H1 (cell line): Measurements from ENCODE around the gene HDAC7. TPM values are rescaled to one million over a fixed set of nuclear protein-coding genes. Genes with fewer than 3 reads are reported as not detected.

Source experiments
- CTCF ChIA-PET: fragments of 300-600 bp; sonication (Branson Sonifier 250); formaldehyde crosslinking; loops from one replicate; lab custom pipeline; 2021; ENCODE audit not compliant: partially characterized antibody; lab: Charles Lee
- POLR2A ChIA-PET: fragments of 300-600 bp; sonication (Branson Sonifier 250); formaldehyde crosslinking; loops from one replicate; lab custom pipeline; 2021; ENCODE audit warnings: inconsistent platforms; ENCODE audit not compliant: partially characterized antibody; lab: Charles Lee
- DNase-seq, 2 experiments: peaks; one replicate each; pipeline versions ENCODE4 v3.0.0 to v3.0.0-alpha.2; 2010 to 2022; ENCODE audit warnings: low spot score in 2 of 2, low read depth in 1 of 2, mixed read lengths in 1 of 2
- FAIRE-seq: peaks from 2 replicates; lab custom pipeline; 2011; peaks lifted over from hg19 to GRCh38; lab: Jason Lieb, UNC
- H2AFZ ChIP-seq: 2 replicates; pipeline ENCODE4 v1.8.1; 2012; ENCODE audit warnings: low read length, inconsistent platforms
- H2AK5ac ChIP-seq: 2 replicates; pipeline ENCODE4 v1.6.1; 2013; ENCODE audit warnings: low read depth, low read length
- H2BK120ac ChIP-seq: replicated peaks from 2 replicates; pipeline ENCODE3; 2013; ENCODE audit warnings: low read depth, low read length, inconsistent platforms
- H2BK12ac ChIP-seq: 2 replicates; pipeline ENCODE4 v1.6.1; 2013; ENCODE audit warnings: low read depth, low read length
- H2BK15ac ChIP-seq: 2 replicates; pipeline ENCODE4 v1.6.1; 2013; ENCODE audit warnings: low read length
- H2BK20ac ChIP-seq: 2 replicates; pipeline ENCODE4 v1.6.1; 2013; ENCODE audit warnings: low read length
- H2BK5ac ChIP-seq: 2 replicates; pipeline ENCODE4 v1.6.1; 2013; ENCODE audit warnings: low read depth, low read length
- H3K14ac ChIP-seq: 2 replicates; pipeline ENCODE4 v1.6.1; 2013; ENCODE audit warnings: inconsistent platforms; ENCODE audit not compliant: insufficient read length
- H3K18ac ChIP-seq: 2 replicates; pipeline ENCODE4 v1.6.1; 2013; ENCODE audit warnings: low read length; ENCODE audit errors: extremely low read depth
- H3K23ac ChIP-seq: 2 replicates; pipeline ENCODE4 v1.6.1; 2013; ENCODE audit warnings: inconsistent platforms; ENCODE audit not compliant: insufficient read length
- H3K23me2 ChIP-seq: 2 replicates; pipeline ENCODE4 v1.6.1; 2013; ENCODE audit warnings: low read depth, low read length
- H3K27ac ChIP-seq: 2 replicates; pipeline ENCODE4 v1.6.1; 2011; ENCODE audit warnings: low read depth, low read length, inconsistent platforms
- H3K27me3 ChIP-seq, 4 experiments: replicated peaks in 1 of 4; 1 replicate in 1 of 4; 2 replicates in 3 of 4; pipeline versions ENCODE4 v1.6.1 to v1.8.1; 2011 to 2013; ENCODE audit warnings: low read length in 3 of 4, mild to moderate bottlenecking in 3 of 4, inconsistent platforms in 2 of 4, mixed read lengths in 2 of 4, moderate library complexity in 1 of 4; ENCODE audit not compliant: control insufficient read depth in 3 of 4, insufficient read depth in 3 of 4; ENCODE audit errors: extremely low read depth in 1 of 4
- H3K36me3 ChIP-seq, 4 experiments: 2 replicates each; pipeline versions ENCODE4 v1.6.1 to v1.8.1; 2011 to 2013; ENCODE audit warnings: mild to moderate bottlenecking in 4 of 4, low read length in 3 of 4, moderate library complexity in 2 of 4, control low read depth in 1 of 4, inconsistent platforms in 1 of 4; ENCODE audit not compliant: insufficient read depth in 4 of 4, control insufficient read depth in 2 of 4
- H3K4ac ChIP-seq: replicated peaks from 2 replicates; pipeline ENCODE3; 2013; ENCODE audit warnings: low read length, low read depth, mixed read lengths, inconsistent platforms; ENCODE audit not compliant: insufficient read length
- H3K4me1 ChIP-seq, 4 experiments: replicated peaks in 1 of 4; 1 replicate in 1 of 4; 2 replicates in 3 of 4; pipeline versions ENCODE4 v1.6.1 to v1.8.1; 2011 to 2013; ENCODE audit warnings: low read length in 3 of 4, inconsistent platforms in 2 of 4, mixed read lengths in 1 of 4; ENCODE audit not compliant: insufficient read depth in 4 of 4, control insufficient read depth in 3 of 4
- H3K4me2 ChIP-seq, 2 experiments: 2 replicates each; pipeline versions ENCODE4 v1.6.1 to v1.8.1; 2011 to 2013; ENCODE audit warnings: low read depth in 2 of 2, low read length in 2 of 2, control low read depth in 1 of 2, inconsistent platforms in 1 of 2, mild to moderate bottlenecking in 1 of 2; ENCODE audit not compliant: insufficient read depth in 1 of 2
- H3K4me3 ChIP-seq, 4 experiments: fragments of 200-600, 300-600 bp in 1 of 4; sonication (generic), shearing (Covaris generic), sonication (Bioruptor Twin) in 1 of 4; 2 replicates each; pipeline versions ENCODE4 v1.5.1 to v1.8.1; 2011 to 2016; ENCODE audit warnings: low read length in 4 of 4, low read depth in 3 of 4, control low read depth in 2 of 4, inconsistent platforms in 2 of 4, mild to moderate bottlenecking in 2 of 4, mixed read lengths in 1 of 4, moderate library complexity in 1 of 4; ENCODE audit not compliant: insufficient read depth in 2 of 4; ENCODE audit errors: extremely low read depth in 1 of 4
- H3K56ac ChIP-seq: replicated peaks from 2 replicates; pipeline ENCODE3; 2013; ENCODE audit warnings: low read depth, mild to moderate bottlenecking, mixed read lengths, low read length, inconsistent platforms; ENCODE audit not compliant: insufficient read length
- H3K79me1 ChIP-seq: 2 replicates; pipeline ENCODE4 v1.6.1; 2013; ENCODE audit warnings: low read depth, low read length, control low read depth
- H3K79me2 ChIP-seq, 2 experiments: 2 replicates each; pipeline versions ENCODE4 v1.6.1 to v1.8.1; 2012 to 2013; ENCODE audit warnings: low read length in 2 of 2, mild to moderate bottlenecking in 2 of 2, inconsistent platforms in 1 of 2; ENCODE audit not compliant: insufficient read depth in 2 of 2, control insufficient read depth in 1 of 2
- H3K9ac ChIP-seq, 4 experiments: replicated peaks in 1 of 4; 1 replicate in 1 of 4; 2 replicates in 3 of 4; pipeline versions ENCODE4 v1.6.1 to v1.8.1; 2011 to 2013; ENCODE audit warnings: low read depth in 3 of 4, low read length in 3 of 4, control low read depth in 2 of 4, mild to moderate bottlenecking in 2 of 4, moderate library complexity in 2 of 4, inconsistent platforms in 1 of 4; ENCODE audit errors: extremely low read depth in 1 of 4
- H3K9me3 ChIP-seq, 2 experiments: 2 replicates each; pipeline versions ENCODE4 v1.6.1 to v1.8.1; 2012 to 2013; ENCODE audit warnings: mild to moderate bottlenecking in 2 of 2, moderate library complexity in 2 of 2, control low read depth in 1 of 2, inconsistent platforms in 1 of 2, low read depth in 1 of 2, low read length in 1 of 2, mixed read lengths in 1 of 2; ENCODE audit not compliant: insufficient read depth in 2 of 2
- H4K20me1 ChIP-seq, 2 experiments: replicated peaks in 1 of 2; 2 replicates each; pipeline versions ENCODE3 to v1.8.1; 2011 to 2013; ENCODE audit warnings: inconsistent platforms in 2 of 2, low read length in 2 of 2, mild to moderate bottlenecking in 1 of 2; ENCODE audit not compliant: insufficient read depth in 2 of 2, control insufficient read depth in 1 of 2
- H4K5ac ChIP-seq: 2 replicates; pipeline ENCODE4 v1.6.1; 2013; ENCODE audit warnings: low read length, low read depth, mixed read lengths, inconsistent platforms; ENCODE audit not compliant: insufficient read length
- H4K8ac ChIP-seq: 2 replicates; pipeline ENCODE4 v1.8.0; 2013; ENCODE audit warnings: mild to moderate bottlenecking, moderate library complexity, low read length, inconsistent platforms; ENCODE audit not compliant: insufficient read depth; ENCODE audit errors: extremely low read depth
- H4K91ac ChIP-seq: replicated peaks from 2 replicates; pipeline ENCODE3; 2013; ENCODE audit warnings: low read length, mixed read lengths, inconsistent platforms; ENCODE audit not compliant: insufficient read length
- BACH1 ChIP-seq: IDR thresholded peaks from 2 replicates; pipeline ENCODE4 v1.6.1; 2012; ENCODE audit warnings: low read length, improper control_type of control experiment
- BRCA1 ChIP-seq: IDR thresholded peaks from 2 replicates; pipeline ENCODE4 v1.6.1; 2012; ENCODE audit warnings: low read depth, low read length, improper control_type of control experiment
- E2F6 ChIP-seq: IDR thresholded peaks from 2 replicates; pipeline ENCODE4 v1.6.1; 2012; ENCODE audit warnings: inconsistent platforms
- EZH2 ChIP-seq: fragments of 200-600 bp; sonication (generic); IDR thresholded peaks from 2 replicates; pipeline ENCODE4 v1.7.1; 2012; ENCODE audit warnings: low read depth, mild to moderate bottlenecking, moderate library complexity, low read length, inconsistent platforms; ENCODE audit not compliant: severe bottlenecking
- HDAC6 ChIP-seq: IDR thresholded peaks from one replicate; pipeline ENCODE4 v1.7.1; 2012; ENCODE audit warnings: low read depth, mild to moderate bottlenecking, inconsistent platforms, low read length, moderate library complexity
- PHF8 ChIP-seq: fragments of 200-600 bp; sonication (generic); conservative IDR thresholded peaks from 2 replicates; pipeline ENCODE4 v1.7.1; 2012; ENCODE audit warnings: low read depth, mild to moderate bottlenecking, inconsistent platforms, low read length, moderate library complexity
- POU5F1 ChIP-seq: IDR thresholded peaks from 2 replicates; pipeline ENCODE4 v1.6.1; 2011; ENCODE audit warnings: low read depth, mild to moderate bottlenecking, low read length, moderate library complexity
- RNF2 ChIP-seq: fragments of 200-900, 300-1000 bp; sonication (generic); IDR thresholded peaks from 2 replicates; pipeline ENCODE4 v1.7.1; 2016; ENCODE audit warnings: borderline replicate concordance, low read depth, mild to moderate bottlenecking, antibody characterized with exemption, low read length; ENCODE audit not compliant: poor library complexity, severe bottlenecking; ENCODE audit errors: missing control alignments
- SIN3A ChIP-seq, 2 experiments: IDR thresholded peaks in 1 of 2; conservative IDR thresholded peaks in 1 of 2; 2 replicates each; pipeline ENCODE4 v1.6.1; 2011 to 2012; ENCODE audit warnings: low read length in 2 of 2, improper control_type of control experiment in 1 of 2, low read depth in 1 of 2, mild to moderate bottlenecking in 1 of 2
- TBP ChIP-seq: IDR thresholded peaks from 2 replicates; pipeline ENCODE4 v1.6.1; 2011; ENCODE audit warnings: low read depth, low read length, improper control_type of control experiment
- WGBS, 2 experiments: shearing (Covaris generic) in 1 of 2; methylation state at CpG; one replicate each; pipeline versions ENCODE4 v1.1.6 to v1.1.7; 2013 to 2015; ENCODE audit warnings: low lambda C conversion rate in 2 of 2, mixed read lengths in 2 of 2, inconsistent platforms in 1 of 2, low coverage in 1 of 2, missing lambda C conversion rate in 1 of 2; ENCODE audit not compliant: insufficient replicate concordance in 2 of 2, insufficient coverage in 1 of 2, insufficient read length in 1 of 2; ENCODE audit errors: extremely low coverage in 1 of 2, missing lambda C conversion rate in 1 of 2; 5-methylcytosine and 5-hydroxymethylcytosine counted together
- polyA plus RNA-seq, 7 experiments: library from polyadenylated mRNA; depleted of rRNA in 3 of 7; stranded (reverse) in 5 of 7; unstranded in 2 of 7; fragments of >200 nt in 5 of 7; fragments of 200-250 nt in 2 of 7; gene quantifications; 1 replicate in 5 of 7; 2 replicates in 1 of 7; 4 replicates in 1 of 7; pipeline versions ENCODE4 v1.2.1 to v1.2.3, GENCODE V29; 2011 to 2013; ENCODE audit warnings: missing spikeins in 2 of 7, mixed read lengths in 2 of 7
- total RNA-seq: library from RNA; stranded (reverse); fragmentation: NEBNext Ultra II Directional; extraction: Animal tissue kit (Norgen Biotek cat#: 25700); gene quantifications from 2 replicates; pipeline ENCODE4 v1.2.1, GENCODE V29; 2021

The HDAC7 gene
- total and polyA plus RNA-seq, 2 of the 8 experiments (the other 6 are each of a cell fraction or from before 2014, with no cell fraction given) = 25.5 to 84.9 TPM

GRCh38 chr12:47864646-47865235 lies 45.0 kb upstream of the HDAC7 start:
- Histone ChIP-seq H4K91ac (no peak overlapping the region), H3K18ac (no peak overlapping the region), H2AFZ (no peak overlapping the region), H3K9ac (no peak overlapping the region), H2AK5ac (no peak overlapping the region), H3K27me3 (no peaks in the 10 kb centered on the region), H2BK120ac (no peak overlapping the region), H2BK20ac (no peak overlapping the region), H3K9me3 (no peaks in the 10 kb centered on the region), H3K27ac (no peak overlapping the region), H3K4ac (no peak overlapping the region), H3K79me2 (no peaks in the 10 kb centered on the region), H2BK5ac (no peak overlapping the region), H4K5ac (no peak overlapping the region), H3K79me1 (no peaks in the 10 kb centered on the region), H2BK15ac (no peak overlapping the region), H3K4me2 (no peak overlapping the region), H3K56ac (no peak overlapping the region), H3K4me3 (no peak overlapping the region), H3K36me3 (no peaks in the 10 kb centered on the region), H3K4me1 (no peaks in the 10 kb centered on the region), H3K23me2 (no peaks in the 10 kb centered on the region), H4K8ac (no peak overlapping the region), H3K23ac (no peak overlapping the region), H3K14ac (no peak overlapping the region), H4K20me1 (no peaks in the 10 kb centered on the region), H2BK12ac (no peak overlapping the region)
- ChIA-PET POLR2A (no interaction called here), CTCF (interaction anchor here (1.0 to 2.2 kb wide), 5 partner anchors 9 to 188 kb away, joined by 3 to 5 read pairs (median 4); no protein-coding TSS in a partner anchor)
- FAIRE-seq = no peak
- DNase-seq = no peak
- WGBS, 2 experiments = 95% methylated on average over 12 of the region's 14 CpGs; no CpG with 5 or more reads in 1 of the 2 experiments
- TF ChIP-seq POU5F1 (no peak), PHF8 (no peak), BRCA1 (no peak), E2F6 (no peak), HDAC6 (no peak), RNF2 (no peak), EZH2 (no peak), BACH1 (no peak), TBP (no peak), SIN3A (conservative IDR thresholded peaks at IDR 0.05 in 1 of 2, IDR thresholded peaks at IDR 0.05 in 1 of 2; ENCODE audit: low read depth in 1 of 2, low read length in 2 of 2) (no peak)
